HepG2 (cell line): Measurements from ENCODE around the gene SPATA25. TPM values are rescaled to one million over a fixed set of nuclear protein-coding genes. Genes with fewer than 3 reads are reported as not detected.

Source experiments
- BHLHE40 ChIP-seq: IDR thresholded peaks from 2 replicates; pipeline ENCODE4 v1.6.1; 2011; ENCODE audit warnings: low read length, improper control_type of control experiment
- ELF1 ChIP-seq: sonication (generic); formaldehyde crosslinking; IDR thresholded peaks from 2 replicates; pipeline ENCODE4 v1.4.0; 2020; ENCODE audit warnings: missing genetic modification reagents
- HHEX ChIP-seq: IDR thresholded peaks from 2 replicates; pipeline ENCODE4 v1.6.1; 2016; ENCODE audit warnings: control low read depth
- KLF9 ChIP-seq: IDR thresholded peaks from 2 replicates; pipeline ENCODE4 v1.6.1; 2016; ENCODE audit warnings: low read depth
- MBNL3 ChIP-seq: fragments of 250-450 bp; sonication (Bioruptor Pico); conservative IDR thresholded peaks from 2 replicates; pipeline ENCODE4 v1.8.0; 2022; ENCODE audit warnings: mild to moderate bottlenecking, inconsistent platforms
- MYC ChIP-seq: sonication (generic); formaldehyde crosslinking; IDR thresholded peaks from 2 replicates; pipeline ENCODE4 v1.9.0; 2021; ENCODE audit warnings: missing genetic modification reagents, borderline replicate concordance
- POLR2AphosphoS2 ChIP-seq: IDR thresholded peaks from 2 replicates; pipeline ENCODE4 v1.6.1; 2011; ENCODE audit warnings: low read depth, low read length, improper control_type of control experiment
- POLR2AphosphoS5 ChIP-seq: IDR thresholded peaks from 2 replicates; pipeline ENCODE4 v1.6.1; 2012; ENCODE audit warnings: low read depth, low read length
- SP5 ChIP-seq: IDR thresholded peaks from 2 replicates; pipeline ENCODE4 v1.6.1; 2016; ENCODE audit warnings: low read depth, borderline replicate concordance
- TRIM24 ChIP-seq: sonication (generic); formaldehyde crosslinking; IDR thresholded peaks from 2 replicates; pipeline ENCODE4 v1.8.0; 2022; ENCODE audit warnings: mild to moderate bottlenecking, missing genetic modification reagents
- ZKSCAN1 ChIP-seq: fragments of 150-350 bp; IDR thresholded peaks from 2 replicates; pipeline ENCODE4 v1.6.1; 2014; ENCODE audit warnings: low read length
- ZNF343 ChIP-seq: sonication (generic); formaldehyde crosslinking; IDR thresholded peaks from 2 replicates; pipeline ENCODE4 v1.4.0; 2020; ENCODE audit warnings: mild to moderate bottlenecking, missing genetic modification reagents
- ZNF383 ChIP-seq: sonication (generic); formaldehyde crosslinking; IDR thresholded peaks from 2 replicates; pipeline ENCODE4 v1.4.0; 2020; ENCODE audit warnings: missing genetic modification reagents, mild to moderate bottlenecking, borderline replicate concordance
- ZNF607 ChIP-seq: sonication (generic); formaldehyde crosslinking; IDR thresholded peaks from 2 replicates; pipeline ENCODE4 v1.5.1; 2020; ENCODE audit warnings: missing genetic modification reagents, mild to moderate bottlenecking, borderline replicate concordance
- ZNF678 ChIP-seq: sonication (generic); formaldehyde crosslinking; IDR thresholded peaks from 2 replicates; pipeline ENCODE4 v1.4.0; 2020; ENCODE audit warnings: mild to moderate bottlenecking, missing genetic modification reagents
- ZNF687 ChIP-seq: sonication (generic); formaldehyde crosslinking; IDR thresholded peaks from 2 replicates; pipeline ENCODE4 v1.5.1; 2020; ENCODE audit warnings: mild to moderate bottlenecking, missing genetic modification reagents, moderate library complexity
- polyA plus RNA-seq, 8 experiments: library from polyadenylated mRNA; depleted of rRNA in 3 of 8; stranded (reverse) in 7 of 8; unstranded in 1 of 8; fragments of >200 nt; fragmentation: Illumina TruSeq in 4 of 8; extraction: Trizol in 4 of 8; gene quantifications; 2 replicates each; pipeline versions ENCODE4 v1.2.1 to v1.2.3, GENCODE V29; 2011 to 2016; ENCODE audit warnings: low read depth in 4 of 8, missing spikeins in 1 of 8, mixed read lengths in 1 of 8; ENCODE audit not compliant: insufficient read depth in 1 of 8
- total RNA-seq, 5 experiments: library from RNA; depleted of rRNA; stranded (reverse); fragments of >200 nt; fragmentation: Illumina TruSeq; extraction: Trizol; gene quantifications; 2 replicates each; pipeline ENCODE4 v1.2.3, GENCODE V29; 2016; ENCODE audit warnings: low read depth in 1 of 5
- TF ChIP-seq, protein P1 (sequence below): IDR thresholded peaks from 2 replicates; pipeline ENCODE4 v1.4.0; 2020; ENCODE audit warnings: mild to moderate bottlenecking, missing genetic modification reagents
- TF ChIP-seq, protein P2 (sequence below): IDR thresholded peaks from 2 replicates; pipeline ENCODE4 v1.6.1; 2016
- TF ChIP-seq, protein P3 (sequence below): sonication (generic); formaldehyde crosslinking; IDR thresholded peaks from 2 replicates; pipeline ENCODE4 v1.5.0; 2020; ENCODE audit warnings: mild to moderate bottlenecking, missing genetic modification reagents, borderline replicate concordance

The SPATA25 gene
- total and polyA plus RNA-seq, 2 of the 13 experiments (the other 11 are each of a cell fraction or from before 2014, with no cell fraction given): 4.8 to 7.6 TPM

DNA sequence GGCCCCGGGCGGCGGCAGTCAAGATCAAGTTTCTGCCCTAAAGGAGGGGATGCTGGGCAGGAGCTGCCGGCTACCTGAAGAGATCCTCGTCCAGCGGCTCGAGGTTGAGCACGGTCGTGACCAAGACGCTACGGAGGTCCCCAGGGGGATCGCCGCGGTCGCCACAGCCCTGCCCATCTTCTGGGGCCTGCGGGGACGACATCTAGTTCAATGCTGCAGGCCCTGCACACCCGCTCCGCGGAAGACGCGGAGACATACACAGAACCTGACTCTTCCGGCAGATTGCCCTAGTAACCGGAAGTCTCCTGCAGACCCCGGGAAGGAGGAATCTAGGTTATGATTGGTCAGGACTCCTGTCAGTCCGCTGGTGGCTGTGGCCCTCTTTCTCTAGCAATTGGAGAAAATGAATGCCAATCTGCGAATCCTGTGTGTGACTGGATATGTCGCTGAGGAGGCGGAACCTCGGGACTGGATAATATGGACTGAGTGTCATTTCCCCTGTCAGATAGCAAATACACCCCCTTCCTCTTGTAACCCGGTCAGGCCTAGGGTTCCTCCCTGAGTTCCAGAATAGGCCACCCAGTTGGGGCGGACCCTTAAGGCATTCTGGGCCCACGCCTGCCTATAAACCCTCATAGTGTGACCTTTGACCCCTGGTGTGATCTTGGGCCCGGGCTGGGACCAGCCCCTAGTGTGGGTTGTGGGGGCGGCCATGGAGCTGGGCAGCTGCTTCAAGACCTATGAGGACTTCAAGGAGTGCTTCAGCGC lies 30.1 kb downstream of the SPATA25 start, which contains the start of the genes ACOT8 and ZSWIM3 (continued):
- peak; percentile 94 for TF ChIP-seq ZNF607
- no peak; the same call in 1 of the 2 replicates for TF ChIP-seq HHEX (CRISPR knock-in tag)
- TF ChIP-seq, protein P1, sequence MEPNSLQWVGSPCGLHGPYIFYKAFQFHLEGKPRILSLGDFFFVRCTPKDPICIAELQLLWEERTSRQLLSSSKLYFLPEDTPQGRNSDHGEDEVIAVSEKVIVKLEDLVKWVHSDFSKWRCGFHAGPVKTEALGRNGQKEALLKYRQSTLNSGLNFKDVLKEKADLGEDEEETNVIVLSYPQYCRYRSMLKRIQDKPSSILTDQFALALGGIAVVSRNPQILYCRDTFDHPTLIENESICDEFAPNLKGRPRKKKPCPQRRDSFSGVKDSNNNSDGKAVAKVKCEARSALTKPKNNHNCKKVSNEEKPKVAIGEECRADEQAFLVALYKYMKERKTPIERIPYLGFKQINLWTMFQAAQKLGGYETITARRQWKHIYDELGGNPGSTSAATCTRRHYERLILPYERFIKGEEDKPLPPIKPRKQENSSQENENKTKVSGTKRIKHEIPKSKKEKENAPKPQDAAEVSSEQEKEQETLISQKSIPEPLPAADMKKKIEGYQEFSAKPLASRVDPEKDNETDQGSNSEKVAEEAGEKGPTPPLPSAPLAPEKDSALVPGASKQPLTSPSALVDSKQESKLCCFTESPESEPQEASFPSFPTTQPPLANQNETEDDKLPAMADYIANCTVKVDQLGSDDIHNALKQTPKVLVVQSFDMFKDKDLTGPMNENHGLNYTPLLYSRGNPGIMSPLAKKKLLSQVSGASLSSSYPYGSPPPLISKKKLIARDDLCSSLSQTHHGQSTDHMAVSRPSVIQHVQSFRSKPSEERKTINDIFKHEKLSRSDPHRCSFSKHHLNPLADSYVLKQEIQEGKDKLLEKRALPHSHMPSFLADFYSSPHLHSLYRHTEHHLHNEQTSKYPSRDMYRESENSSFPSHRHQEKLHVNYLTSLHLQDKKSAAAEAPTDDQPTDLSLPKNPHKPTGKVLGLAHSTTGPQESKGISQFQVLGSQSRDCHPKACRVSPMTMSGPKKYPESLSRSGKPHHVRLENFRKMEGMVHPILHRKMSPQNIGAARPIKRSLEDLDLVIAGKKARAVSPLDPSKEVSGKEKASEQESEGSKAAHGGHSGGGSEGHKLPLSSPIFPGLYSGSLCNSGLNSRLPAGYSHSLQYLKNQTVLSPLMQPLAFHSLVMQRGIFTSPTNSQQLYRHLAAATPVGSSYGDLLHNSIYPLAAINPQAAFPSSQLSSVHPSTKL (CRISPR knock-in tag): peak; percentile 62
- TF ChIP-seq POLR2AphosphoS5: peak; percentile 99
- TF ChIP-seq, protein P2, sequence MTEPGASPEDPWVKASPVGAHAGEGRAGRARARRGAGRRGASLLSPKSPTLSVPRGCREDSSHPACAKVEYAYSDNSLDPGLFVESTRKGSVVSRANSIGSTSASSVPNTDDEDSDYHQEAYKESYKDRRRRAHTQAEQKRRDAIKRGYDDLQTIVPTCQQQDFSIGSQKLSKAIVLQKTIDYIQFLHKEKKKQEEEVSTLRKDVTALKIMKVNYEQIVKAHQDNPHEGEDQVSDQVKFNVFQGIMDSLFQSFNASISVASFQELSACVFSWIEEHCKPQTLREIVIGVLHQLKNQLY (CRISPR knock-in tag): peak; percentile 65
- TF ChIP-seq ZNF687 (CRISPR knock-in tag): peak; percentile 90
- TF ChIP-seq, protein P3, sequence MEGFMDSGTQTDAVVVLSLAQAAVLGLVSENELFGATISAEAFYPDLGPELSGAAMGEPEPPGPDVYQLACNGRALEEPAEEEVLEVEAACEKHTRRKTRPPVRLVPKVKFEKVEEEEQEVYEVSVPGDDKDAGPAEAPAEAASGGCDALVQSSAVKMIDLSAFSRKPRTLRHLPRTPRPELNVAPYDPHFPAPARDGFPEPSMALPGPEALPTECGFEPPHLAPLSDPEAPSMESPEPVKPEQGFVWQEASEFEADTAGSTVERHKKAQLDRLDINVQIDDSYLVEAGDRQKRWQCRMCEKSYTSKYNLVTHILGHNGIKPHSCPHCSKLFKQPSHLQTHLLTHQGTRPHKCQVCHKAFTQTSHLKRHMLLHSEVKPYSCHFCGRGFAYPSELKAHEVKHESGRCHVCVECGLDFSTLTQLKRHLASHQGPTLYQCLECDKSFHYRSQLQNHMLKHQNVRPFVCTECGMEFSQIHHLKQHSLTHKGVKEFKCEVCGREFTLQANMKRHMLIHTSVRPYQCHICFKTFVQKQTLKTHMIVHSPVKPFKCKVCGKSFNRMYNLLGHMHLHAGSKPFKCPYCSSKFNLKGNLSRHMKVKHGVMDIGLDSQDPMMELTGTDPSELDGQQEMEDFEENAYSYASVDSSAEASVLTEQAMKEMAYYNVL (CRISPR knock-in tag): no peak; the same call in none of the 2 replicates
- no peak for TF ChIP-seq MBNL3 (CRISPR knock-in tag)
- TF ChIP-seq KLF9 (CRISPR knock-in tag): no peak; the same call in 1 of the 2 replicates
- TF ChIP-seq SP5 (CRISPR knock-in tag): peak; percentile 39; the same call in 1 of the 2 replicates
- no peak for TF ChIP-seq ZNF343
- no peak for TF ChIP-seq POLR2AphosphoS2
- no peak for TF ChIP-seq ZNF383 (CRISPR knock-in tag)
- no peak; the same call in 1 of the 2 replicates for TF ChIP-seq BHLHE40
- peak; percentile 43; the same call in 1 of the 2 replicates for TF ChIP-seq MYC (CRISPR knock-in tag)
- peak; percentile 96 for TF ChIP-seq ELF1
- 0 out of 2 replicates have a peak, but pooled peaks have one; percentile 18 for TF ChIP-seq ZKSCAN1
- TF ChIP-seq ZNF678: peak; percentile 62; the same call in 1 of the 2 replicates
- no peak for TF ChIP-seq TRIM24
